Spleen (tissue), 11 donors: Measurements from ENCODE around the gene MYCBPAP. TPM values are rescaled to one million over a fixed set of nuclear protein-coding genes. Genes with fewer than 3 reads are reported as not detected.

Source experiments
- DNase-seq: peaks from one replicate; pipeline ENCODE4 v3.0.0-alpha.2; 2020
- H3K27ac ChIP-seq, 8 donors: fragments of 200-600 bp; sonication (generic) in 7 of 8; 1 replicate in 4 of 8; 2 replicates in 4 of 8; pipeline versions ENCODE4 v1.5.0 to v1.8.0; 2016 to 2021; ENCODE audit warnings: inconsistent platforms in 4 of 8, mild to moderate bottlenecking in 4 of 8, moderate library complexity in 1 of 8
- H3K27me3 ChIP-seq, 7 donors: fragments of 200-600 bp; sonication (generic) in 6 of 7; replicated peaks in 1 of 7; 1 replicate in 4 of 7; 2 replicates in 3 of 7; pipeline versions ENCODE4 v1.5.0 to v1.8.0; 2016 to 2021; ENCODE audit warnings: inconsistent platforms in 3 of 7, mild to moderate bottlenecking in 1 of 7
- H3K36me3 ChIP-seq, 6 donors: fragments of 200-600 bp; sonication (generic) in 5 of 6; 1 replicate in 4 of 6; 2 replicates in 2 of 6; pipeline versions ENCODE4 v1.5.0 to v1.8.0; 2016 to 2021; ENCODE audit warnings: inconsistent platforms in 2 of 6
- H3K4me1 ChIP-seq, 6 donors: fragments of 200-600 bp; sonication (generic) in 5 of 6; 1 replicate in 3 of 6; 2 replicates in 3 of 6; pipeline versions ENCODE4 v1.5.0 to v1.8.0; 2016 to 2021; ENCODE audit warnings: inconsistent platforms in 3 of 6
- H3K4me3 ChIP-seq, 8 donors: fragments of 200-600 bp; sonication (generic) in 7 of 8; 1 replicate in 4 of 8; 2 replicates in 4 of 8; pipeline versions ENCODE4 v1.5.0 to v1.8.0; 2016 to 2021; ENCODE audit warnings: inconsistent platforms in 4 of 8, mild to moderate bottlenecking in 4 of 8, moderate library complexity in 2 of 8
- H3K9me3 ChIP-seq, 8 donors: fragments of 200-600 bp; sonication (generic) in 7 of 8; 1 replicate in 4 of 8; 2 replicates in 4 of 8; pipeline versions ENCODE4 v1.5.0 to v1.8.0; 2016 to 2021; ENCODE audit warnings: inconsistent platforms in 4 of 8
- CTCF ChIP-seq, 11 experiments: fragments of 200-600 bp in 7 of 11; fragments of 450-650 bp in 4 of 11; sonication (generic) in 4 of 11; IDR thresholded peaks in 8 of 11; conservative IDR thresholded peaks in 3 of 11; 1 replicate in 7 of 11; 2 replicates in 4 of 11; pipeline versions ENCODE4 v1.4.0 to v1.8.0; 2016 to 2021; ENCODE audit warnings: antibody characterized with exemption in 11 of 11, inconsistent platforms in 4 of 11, mild to moderate bottlenecking in 1 of 11
- POLR2A ChIP-seq, 3 donors: fragments of 450-650 bp; IDR thresholded peaks; one replicate each; pipeline ENCODE4 v1.5.1; 2017; ENCODE audit warnings: antibody characterized with exemption in 3 of 3, mild to moderate bottlenecking in 1 of 3
- POLR2AphosphoS5 ChIP-seq, 3 donors: sonication (generic); formaldehyde crosslinking; IDR thresholded peaks; one replicate each; pipeline ENCODE4 v1.5.1; 2017; ENCODE audit warnings: antibody characterized with exemption in 3 of 3
- WGBS, 5 donors: extraction: QIAGEN DNeasy Blood & Tissue Kit in 3 of 5; methylation state at CpG; one replicate each; pipeline versions ENCODE4 v1.1.5 to v1.1.7; 2013 to 2018; 5-methylcytosine and 5-hydroxymethylcytosine counted together
- intact Hi-C: fragments of 100-400 bp; cut with DNase I; formaldehyde crosslinking; loops from one replicate; pipeline ENCODE4 v1.15.0; 2023; ENCODE audit warnings: low total_unique reads
- polyA plus RNA-seq, 3 donors: library from polyadenylated mRNA; stranded (reverse); fragments of 200-250 nt; gene quantifications; one replicate each; pipeline ENCODE4 v1.2.1, GENCODE V29; 2013
- total RNA-seq, 7 donors: library from RNA; depleted of rRNA in 3 of 7; stranded (reverse); fragments of >200 nt in 3 of 7; fragmentation: NEBNext Ultra II Directional in 4 of 7; extraction: Animal tissue kit (Norgen Biotek cat#: 25700) in 4 of 7; gene quantifications; one replicate each; pipeline versions ENCODE4 v1.1.0 to v1.2.1, GENCODE V29; 2016 to 2021
- donor health status: healthy with polysubstance abuse.
- donor health status: DM: no; HTN: no; CAD: no; lungs with moderate emphysema.
- donor health status: DM: no; HTN: no; CAD: no.
- donor health status: Bipolar disorder and iron deficiency.
- donor health status: healthy.
- donor health status: DM: no; HTN: no; CAD: no.
- donor health status: DM: yes; HTN: yes; CAD: no.

The MYCBPAP gene
- total and polyA plus RNA-seq, 10 donors: 0.15 to 2.8 (median 0.84) TPM

GRCh38 chr17:50464121-50464520 is 44.1 kb upstream of the MYCBPAP start:
- peaks cover 0 to 21% (median 14%) of the 10 kb centered on the region in 7 donors for H3K27me3 ChIP-seq
- no peaks in the 10 kb centered on the region for H3K9me3 ChIP-seq
- DNase-seq: peak; percentile 23
- intact Hi-C loops: no loop called here
- H3K4me1 ChIP-seq: peaks cover 0 to 14% (median 9%) of the 10 kb centered on the region in 6 donors
- H3K27ac ChIP-seq: no peak overlapping the region
- no peak overlapping the region for H3K4me3 ChIP-seq
- 94 to 100% (median 97%) methylated on average over 3 of the region's 3 CpGs for WGBS, 5 donors
- peaks cover 0 to 33% (median 0%) of the 10 kb centered on the region in 6 donors for H3K36me3 ChIP-seq
- no peak for TF ChIP-seq CTCF (IDR thresholded peaks at IDR 0.05 in 8 of 11, conservative IDR thresholded peaks at IDR 0.05 in 3 of 11)
- TF ChIP-seq POLR2A (IDR thresholded peaks at IDR 0.05): no peak
- no peak for TF ChIP-seq POLR2AphosphoS5 (IDR thresholded peaks at IDR 0.05)

GRCh38 chr17:50464736-50465135 is 43.5 kb upstream of the MYCBPAP start:
- Histone ChIP-seq H3K4me1 (peaks cover 0 to 20% (median 13%) of the 10 kb centered on the region in 6 donors), H3K4me3 (no peak overlapping the region), H3K27me3 (peaks cover 0 to 27% (median 19%) of the 10 kb centered on the region in 7 donors), H3K36me3 (peaks cover 0 to 33% (median 0%) of the 10 kb centered on the region in 6 donors), H3K9me3 (no peaks in the 10 kb centered on the region), H3K27ac (no peak overlapping the region)
- WGBS, 5 donors: 86 to 93% (median 88%) methylated on average over 4 of the region's 4 CpGs
- TF ChIP-seq POLR2A (IDR thresholded peaks at IDR 0.05): no peak
- no peak for TF ChIP-seq CTCF (IDR thresholded peaks at IDR 0.05 in 8 of 11, conservative IDR thresholded peaks at IDR 0.05 in 3 of 11)
- no peak for TF ChIP-seq POLR2AphosphoS5 (IDR thresholded peaks at IDR 0.05)
- DNase-seq: peak; percentile 34
- intact Hi-C loops: no loop called here

GRCh38 chr17:50465171-50465570 is 43.1 kb upstream of the MYCBPAP start:
- TF ChIP-seq POLR2A (IDR thresholded peaks at IDR 0.05) (no peak), CTCF (IDR thresholded peaks at IDR 0.05 in 8 of 11, conservative IDR thresholded peaks at IDR 0.05 in 3 of 11) (no peak), POLR2AphosphoS5 (IDR thresholded peaks at IDR 0.05) (no peak)
- 91 to 97% (median 94%) methylated on average over 6 of the region's 6 CpGs for WGBS, 5 donors
- intact Hi-C loops: no loop called here
- H3K27me3 ChIP-seq: peaks cover 0 to 30% (median 19%) of the 10 kb centered on the region in 7 donors
- H3K4me3 ChIP-seq: no peak overlapping the region
- no peaks in the 10 kb centered on the region for H3K9me3 ChIP-seq
- H3K36me3 ChIP-seq: peaks cover 0 to 33% (median 0%) of the 10 kb centered on the region in 6 donors
- peaks cover 0 to 20% (median 13%) of the 10 kb centered on the region in 6 donors for H3K4me1 ChIP-seq
- no peak overlapping the region for H3K27ac ChIP-seq
- DNase-seq: peak; percentile 34

GRCh38 chr17:50465635-50466034 is 42.6 kb upstream of the MYCBPAP start:
- Histone ChIP-seq H3K27ac (no peak overlapping the region), H3K36me3 (peaks cover 0 to 32% (median 0%) of the 10 kb centered on the region in 6 donors), H3K9me3 (no peaks in the 10 kb centered on the region), H3K4me1 (peaks cover 0 to 20% (median 13%) of the 10 kb centered on the region in 6 donors), H3K4me3 (no peak overlapping the region), H3K27me3 (peaks cover 0 to 30% (median 19%) of the 10 kb centered on the region in 7 donors)
- intact Hi-C loops: no loop called here
- DNase-seq: no peak
- WGBS, 5 donors: 87 to 98% (median 89%) methylated on average over 8 to 9 of the region's 9 CpGs
- TF ChIP-seq POLR2A (IDR thresholded peaks at IDR 0.05): no peak
- TF ChIP-seq POLR2AphosphoS5 (IDR thresholded peaks at IDR 0.05): no peak
- TF ChIP-seq CTCF (IDR thresholded peaks at IDR 0.05 in 8 of 11, conservative IDR thresholded peaks at IDR 0.05 in 3 of 11): no peak
